ENCODE results near the gene TRIM40. TPM values are rescaled to one million over a fixed set of nuclear protein-coding genes. Genes with fewer than 3 reads are reported as not detected.

TRIM40 gene
- total RNA-seq, 3 donors from 2014 or later (not counting 1 experiment from before 2014, with no cell fraction given) = 0.26 to 0.30 TPM; not detected in 1

- DNase-seq (no peak), ATAC-seq (no peak)
- Histone ChIP-seq H3K4me1 (ENCODE audit: control insufficient read depth, insufficient read depth, low read length) (no peaks in the 10 kb centered on the region), H3K4me3 (ENCODE audit: low read length) (no peak overlapping the region), H3K9me3 (ENCODE audit: control insufficient read depth, insufficient read depth, low read length) (no peaks in the 10 kb centered on the region), H3K27me3 (ENCODE audit: control insufficient read depth, insufficient read depth, low read length) (peaks cover 3% of the 10 kb centered on the region), H3K36me3 (ENCODE audit: control insufficient read depth, insufficient read depth, low read length) (no peaks in the 10 kb centered on the region), H3K27ac (ENCODE audit: low read length) (no peak overlapping the region)
- H3K9me3 Mint-ChIP-seq = no peaks in the 10 kb centered on the region
- peaks cover 4 to 5% of the 10 kb centered on the region in 2 donors for H3K4me1 Mint-ChIP-seq
- no peak overlapping the region for H3K4me3 Mint-ChIP-seq
- H3K36me3 Mint-ChIP-seq = no peaks in the 10 kb centered on the region
- H3K27me3 Mint-ChIP-seq (ENCODE audit: low read depth in 2 of 2) = peaks cover 17 to 30% of the 10 kb centered on the region in 2 donors
- H3K27ac Mint-ChIP-seq = no peak overlapping the region
- intact Hi-C loops (cut with micrococcal nuclease) = no loop called here
- TF ChIP-seq CTCF (IDR thresholded peaks at IDR 0.05) = no peak
- 80% methylated on average over 7 of the region's 7 CpGs for whole genome bisulfite sequencing (ENCODE audit: insufficient coverage)
Measured at GRCh38 chr6:30149858-30150550, 14.1 kb downstream of the TRIM40 start.

DNA sequence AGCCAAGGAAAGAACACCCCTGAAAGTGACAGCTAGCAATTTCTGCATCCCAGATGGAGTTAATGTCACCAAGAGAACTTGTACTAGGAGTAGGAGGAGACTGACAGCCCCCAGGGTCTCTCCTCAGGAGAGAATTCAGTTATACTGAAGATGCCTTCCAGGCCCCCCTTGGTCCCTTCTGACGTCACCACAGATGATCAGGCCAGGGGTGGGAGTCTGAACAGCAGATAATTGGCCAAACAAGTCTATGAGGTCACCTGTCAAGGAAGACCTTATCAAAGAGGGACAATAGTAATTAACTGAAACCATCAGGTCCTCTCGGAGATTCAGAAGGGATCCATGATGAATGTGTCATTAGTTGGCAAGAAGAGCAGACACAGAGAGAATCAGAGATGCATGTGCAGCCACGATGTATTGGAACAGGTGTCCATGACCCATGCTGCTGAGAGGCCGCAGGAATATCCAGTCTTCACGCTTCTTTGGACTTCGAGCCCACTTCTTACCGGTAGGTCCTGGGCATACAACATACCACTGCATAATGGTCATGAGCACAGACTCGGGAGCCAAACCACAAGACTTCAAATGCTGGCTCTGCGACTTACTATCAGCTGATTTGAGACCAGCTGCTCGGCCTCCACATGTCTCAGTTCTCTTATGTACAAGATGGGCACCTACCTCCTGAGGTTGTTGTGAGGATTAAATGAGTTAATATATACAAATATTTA, 14.9 kb downstream of the TRIM40 start:
- ATAC-seq (no peak), DNase-seq (no peak)
- H3K4me1 ChIP-seq (ENCODE audit: control insufficient read depth, insufficient read depth, low read length) = no peaks in the 10 kb centered on the region
- Mint-ChIP-seq H3K4me3 (no peak overlapping the region), H3K4me1 (peaks cover 4 to 5% of the 10 kb centered on the region in 2 donors), H3K36me3 (no peaks in the 10 kb centered on the region), H3K27ac (no peak overlapping the region), H3K27me3 (ENCODE audit: low read depth in 2 of 2) (peaks cover 19 to 30% of the 10 kb centered on the region in 2 donors), H3K9me3 (no peaks in the 10 kb centered on the region)
- WGBS (ENCODE audit: insufficient coverage) = 84% methylated on average over 10 of the region's 10 CpGs
- intact Hi-C loops (cut with micrococcal nuclease) = no loop called here
- H3K27ac ChIP-seq (ENCODE audit: low read length) = no peak overlapping the region
- H3K9me3 ChIP-seq (ENCODE audit: control insufficient read depth, insufficient read depth, low read length) = no peaks in the 10 kb centered on the region
- H3K4me3 ChIP-seq (ENCODE audit: low read length) = no peak overlapping the region
- H3K27me3 ChIP-seq (ENCODE audit: control insufficient read depth, insufficient read depth, low read length) = peaks cover 3% of the 10 kb centered on the region
- no peaks in the 10 kb centered on the region for H3K36me3 ChIP-seq (ENCODE audit: control insufficient read depth, insufficient read depth, low read length)
- no peak for TF ChIP-seq CTCF (IDR thresholded peaks at IDR 0.05)

GRCh38 chr6:30151580-30151979, 15.6 kb downstream of the TRIM40 start:
- DNase-seq (no peak), ATAC-seq (no peak)
- Mint-ChIP-seq H3K4me1 (peaks cover 4 to 5% of the 10 kb centered on the region in 2 donors), H3K9me3 (no peaks in the 10 kb centered on the region), H3K27me3 (ENCODE audit: low read depth in 2 of 2) (peaks cover 24 to 33% of the 10 kb centered on the region in 2 donors), H3K4me3 (no peak overlapping the region), H3K36me3 (no peaks in the 10 kb centered on the region), H3K27ac (no peak overlapping the region)
- no peaks in the 10 kb centered on the region for H3K9me3 ChIP-seq (ENCODE audit: control insufficient read depth, insufficient read depth, low read length)
- no peaks in the 10 kb centered on the region for H3K4me1 ChIP-seq (ENCODE audit: control insufficient read depth, insufficient read depth, low read length)
- no peaks in the 10 kb centered on the region for H3K36me3 ChIP-seq (ENCODE audit: control insufficient read depth, insufficient read depth, low read length)
- no peak overlapping the region for H3K4me3 ChIP-seq (ENCODE audit: low read length)
- TF ChIP-seq CTCF (IDR thresholded peaks at IDR 0.05) = no peak
- no peak overlapping the region for H3K27ac ChIP-seq (ENCODE audit: low read length)
- 22% methylated on average over 3 of the region's 3 CpGs for WGBS (ENCODE audit: insufficient coverage)
- intact Hi-C loops (cut with micrococcal nuclease) = no loop called here
- H3K27me3 ChIP-seq (ENCODE audit: control insufficient read depth, insufficient read depth, low read length) = peaks cover 3% of the 10 kb centered on the region

Data from natural killer cell (primary cell).